ENCODE results near the gene THAP6. TPM values are rescaled to one million over a fixed set of nuclear protein-coding genes. Genes with fewer than 3 reads are reported as not detected.
A peak's percentile ranks its signal among the peaks of the same experiment; 100 is the strongest.
"Not testable (repeated sequence)": the region's sequence is repeated elsewhere in the genome, so short reads cannot be mapped to it uniquely, and the experiment has no call there.

The THAP6 gene
- total RNA-seq, 4 donors from 2014 or later, result 13.0 to 45.0 (median 17.0) TPM

GRCh38 chr4:75512386-75513211, 1.7 kb upstream of the THAP6 start:
- no peak for DNase-seq (ENCODE audit: low spot score in 2 of 2)
- H3K4me3 ChIP-seq, result peak overlapping the region; percentile 90
- peaks cover 59% of the 10 kb centered on the region for H3K4me1 ChIP-seq
- H3K27ac ChIP-seq, result peak overlapping the region; percentile 98
- TF ChIP-seq POLR2AphosphoS5 (IDR thresholded peaks at IDR 0.05), result no peak
- WGBS, result 39% methylated on average over 6 of the region's 6 CpGs
- no peaks in the 10 kb centered on the region for H3K27me3 ChIP-seq
- no peaks in the 10 kb centered on the region for H3K9me3 ChIP-seq
- H3K36me3 ChIP-seq, result peaks cover 13% of the 10 kb centered on the region

DNA sequence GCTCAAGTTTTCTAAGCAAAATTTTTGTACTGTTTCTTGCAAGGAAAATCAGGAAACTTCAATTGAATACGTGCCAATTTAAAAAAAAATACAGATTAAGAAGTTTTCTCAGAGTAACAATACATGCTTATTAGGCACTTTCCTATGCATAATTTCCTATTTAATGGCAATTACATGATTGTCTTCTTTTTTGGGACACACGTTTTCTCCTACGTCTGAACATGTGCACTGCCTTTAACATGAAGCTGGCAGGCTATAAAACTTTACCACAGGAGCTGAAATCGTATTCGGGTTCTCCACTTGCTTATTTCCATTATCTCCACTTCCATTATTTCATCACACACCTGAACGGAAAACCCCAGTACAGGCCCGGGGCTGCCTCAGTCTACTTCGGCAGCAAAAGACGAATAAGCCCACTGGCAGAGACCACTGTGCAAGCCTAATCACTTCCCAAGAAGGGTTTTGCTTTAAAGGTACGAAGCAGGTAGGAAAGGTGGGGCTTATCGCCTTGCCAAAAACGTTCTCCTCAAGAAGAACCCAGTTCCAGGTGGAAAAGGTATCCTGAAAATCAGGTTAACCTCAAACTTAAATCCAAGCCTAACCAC, 645 bp upstream of the THAP6 start:
- no peaks in the 10 kb centered on the region for H3K9me3 ChIP-seq
- no peak for DNase-seq (ENCODE audit: low spot score in 2 of 2)
- peaks cover 59% of the 10 kb centered on the region for H3K4me1 ChIP-seq
- peaks cover 11% of the 10 kb centered on the region for H3K36me3 ChIP-seq
- peak overlapping the region; percentile 90 for H3K4me3 ChIP-seq
- no peaks in the 10 kb centered on the region for H3K27me3 ChIP-seq
- TF ChIP-seq CTCF (IDR thresholded peaks at IDR 0.05) (no peak), EP300 (IDR thresholded peaks at IDR 0.05) (no peak), POLR2AphosphoS5 (IDR thresholded peaks at IDR 0.05) (no peak), POLR2A (IDR thresholded peaks at IDR 0.05) (no peak)
- 0% methylated on average over 9 of the region's 12 CpGs for WGBS
- peak overlapping the region; percentile 98 for H3K27ac ChIP-seq

GRCh38 chr4:75514949-75515612, 808 bp downstream of the THAP6 start:
- Histone ChIP-seq H3K4me1 (peaks cover 50% of the 10 kb centered on the region), H3K4me3 (peak overlapping the region; percentile 90), H3K27me3 (no peaks in the 10 kb centered on the region), H3K9me3 (no peaks in the 10 kb centered on the region), H3K36me3 (peaks cover 11% of the 10 kb centered on the region), H3K27ac (peak overlapping the region; percentile 98)
- 40% methylated on average over 9 of the region's 9 CpGs for WGBS
- TF ChIP-seq EP300 (IDR thresholded peaks at IDR 0.05) (no peak), POLR2AphosphoS5 (IDR thresholded peaks at IDR 0.05) (no peak), POLR2A (IDR thresholded peaks at IDR 0.05) (no peak)
- no peak for DNase-seq (ENCODE audit: low spot score in 2 of 2)

DNA sequence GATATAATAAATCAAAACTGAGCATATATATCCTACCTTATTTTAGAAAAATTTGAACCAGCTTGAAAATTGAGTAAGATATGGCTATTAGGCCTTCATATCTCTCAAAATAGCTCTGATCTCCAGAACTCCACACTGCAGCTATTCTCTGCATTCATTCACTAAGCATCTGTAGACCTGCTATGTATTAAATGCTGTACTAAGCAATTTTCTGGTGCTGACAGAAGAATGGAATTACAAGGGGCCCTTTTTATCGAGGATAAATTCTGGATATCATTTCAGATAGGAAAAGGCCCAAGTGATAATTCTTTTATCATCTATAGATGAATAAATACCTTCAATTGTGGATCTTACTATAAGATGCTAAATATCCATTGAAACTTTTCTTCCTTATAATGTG, 1.9 kb downstream of the THAP6 start:
- Histone ChIP-seq H3K36me3 (peaks cover 11% of the 10 kb centered on the region), H3K4me1 (peaks cover 39% of the 10 kb centered on the region), H3K4me3 (no peak overlapping the region), H3K27me3 (no peaks in the 10 kb centered on the region), H3K9me3 (no peaks in the 10 kb centered on the region), H3K27ac (no peak overlapping the region)
- no peak for TF ChIP-seq POLR2A (IDR thresholded peaks at IDR 0.05)
- no peak for TF ChIP-seq CTCF (IDR thresholded peaks at IDR 0.05)
- no peak for TF ChIP-seq POLR2AphosphoS5 (IDR thresholded peaks at IDR 0.05)
- no peak for TF ChIP-seq EP300 (IDR thresholded peaks at IDR 0.05)
- DNase-seq (ENCODE audit: low spot score in 2 of 2), result no peak
- 88% methylated on average over 1 of the region's 1 CpG for WGBS

DNA sequence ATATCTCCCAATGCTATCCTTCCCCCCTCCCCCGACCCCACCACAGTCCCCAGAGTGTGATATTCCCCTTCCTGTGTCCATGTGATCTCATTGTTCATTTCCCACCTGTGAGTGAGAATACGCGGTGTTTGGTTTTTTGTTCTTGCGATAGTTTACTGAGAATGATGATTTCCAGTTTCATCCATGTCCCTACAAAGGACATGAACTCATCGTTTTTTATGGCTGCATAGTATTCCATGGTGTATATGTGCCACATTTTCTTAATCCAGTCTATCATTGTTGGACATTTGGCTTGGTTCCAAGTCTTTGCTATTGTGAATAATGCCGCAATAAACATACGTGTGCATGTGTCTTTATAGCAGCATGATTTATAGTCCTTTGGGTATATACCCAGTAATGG, 5.2 kb downstream of the THAP6 start:
- peaks cover 14% of the 10 kb centered on the region for H3K4me1 ChIP-seq
- peaks cover 24% of the 10 kb centered on the region for H3K36me3 ChIP-seq
- H3K27me3 ChIP-seq; DNase-seq (ENCODE audit: low spot score in 2 of 2); H3K27ac ChIP-seq; H3K9me3 ChIP-seq; H3K4me3 ChIP-seq: not testable (repeated sequence)
- 90% methylated on average over 5 of the region's 7 CpGs for WGBS

- H3K9me3 ChIP-seq, result no peaks in the 10 kb centered on the region
- peaks cover 62% of the 10 kb centered on the region for H3K36me3 ChIP-seq
- H3K4me3 ChIP-seq, result no peak overlapping the region
- H3K27ac ChIP-seq, result no peak overlapping the region
- TF ChIP-seq CTCF (IDR thresholded peaks at IDR 0.05) (no peak), EP300 (IDR thresholded peaks at IDR 0.05) (no peak), POLR2AphosphoS5 (IDR thresholded peaks at IDR 0.05) (no peak), POLR2A (IDR thresholded peaks at IDR 0.05) (no peak)
- no peak for DNase-seq (ENCODE audit: low spot score in 2 of 2)
- H3K4me1 ChIP-seq, result no peaks in the 10 kb centered on the region
- no peaks in the 10 kb centered on the region for H3K27me3 ChIP-seq
- WGBS, result 90% methylated on average over 1 of the region's 1 CpG
Measured at GRCh38 chr4:75525086-75525485, 10.8 kb downstream of the THAP6 start.

Data from suprapubic skin (tissue), 4 donors.